Measurements from ENCODE around the gene LRP11. TPM values are rescaled to one million over a fixed set of nuclear protein-coding genes. Genes with fewer than 3 reads are reported as not detected.
"Not testable (repeated sequence)": the region's sequence is repeated elsewhere in the genome, so short reads cannot be mapped to it uniquely, and the experiment has no call there.

The LRP11 gene, protein sequence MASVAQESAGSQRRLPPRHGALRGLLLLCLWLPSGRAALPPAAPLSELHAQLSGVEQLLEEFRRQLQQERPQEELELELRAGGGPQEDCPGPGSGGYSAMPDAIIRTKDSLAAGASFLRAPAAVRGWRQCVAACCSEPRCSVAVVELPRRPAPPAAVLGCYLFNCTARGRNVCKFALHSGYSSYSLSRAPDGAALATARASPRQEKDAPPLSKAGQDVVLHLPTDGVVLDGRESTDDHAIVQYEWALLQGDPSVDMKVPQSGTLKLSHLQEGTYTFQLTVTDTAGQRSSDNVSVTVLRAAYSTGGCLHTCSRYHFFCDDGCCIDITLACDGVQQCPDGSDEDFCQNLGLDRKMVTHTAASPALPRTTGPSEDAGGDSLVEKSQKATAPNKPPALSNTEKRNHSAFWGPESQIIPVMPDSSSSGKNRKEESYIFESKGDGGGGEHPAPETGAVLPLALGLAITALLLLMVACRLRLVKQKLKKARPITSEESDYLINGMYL
- 51.1 TPM for polyA plus RNA-seq (2013, experiment 1 of 2)
- 64.7 TPM for polyA plus RNA-seq (2013, experiment 2 of 2)

GRCh38 chr6:149863698-149864577 lies at the start of gene LRP11:
Gene LRP11, minus strand, starts transcription at chr6:149864359. Its CDS starts 339 bp downstream, at chr6:149864020.
- Histone ChIP-seq H3K36me3 (ENCODE audit: control insufficient read depth, insufficient read depth, low read length) (no peaks in the 10 kb centered on the region), H3K4me1 (ENCODE audit: control insufficient read depth, insufficient read depth, low read length, poor library complexity, severe bottlenecking) (peaks cover 16% of the 10 kb centered on the region), H3K4me3 (ENCODE audit: extremely low read depth, insufficient read depth, low read length, poor library complexity, severe bottlenecking) (peak within 1 kb of the TSS; percentile 63), H3K9me3 (ENCODE audit: control insufficient read depth, low read length) (no peaks in the 10 kb centered on the region), H3K27ac (ENCODE audit: low read depth, low read length, severe bottlenecking) (peak within 1 kb of the TSS; percentile 57)
- 0% methylated on average over 68 to 77 of the region's 110 CpGs for WGBS, 2 experiments (ENCODE audit: insufficient coverage in 2 of 2)

DNA sequence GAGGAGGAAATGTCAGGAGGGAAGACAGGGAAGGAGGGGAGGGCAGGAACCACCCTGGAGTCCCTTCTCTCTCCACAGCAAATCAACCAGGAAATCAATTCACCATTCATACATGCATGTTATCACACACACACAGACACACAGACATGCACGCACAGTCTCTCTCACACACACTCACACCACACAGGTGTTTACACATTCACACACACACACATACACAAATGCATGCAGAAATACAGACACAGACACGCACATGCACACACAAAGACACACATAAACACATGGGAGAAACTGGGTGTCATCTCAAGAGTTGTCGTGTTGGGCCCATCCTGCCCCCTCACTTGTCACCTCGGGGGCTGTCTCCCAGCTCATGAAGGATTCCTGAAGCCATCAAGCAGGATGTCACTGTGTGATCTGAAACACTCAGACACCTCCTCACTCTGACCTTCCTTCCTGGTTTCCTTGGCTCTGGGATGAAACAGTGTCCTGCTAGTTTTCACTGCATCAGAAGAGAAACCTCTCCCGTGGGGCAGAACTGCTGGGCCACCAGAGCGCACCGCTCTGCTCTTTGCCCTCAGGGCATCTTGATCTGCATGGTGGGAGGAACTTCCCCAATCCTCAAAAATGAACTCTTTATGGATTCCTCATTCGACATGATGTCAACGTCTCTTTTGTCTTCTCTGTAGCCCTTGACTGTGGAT lies 49.5 kb upstream of the LRP11 start:
- H3K36me3 ChIP-seq (ENCODE audit: control insufficient read depth, insufficient read depth, low read length), result no peaks in the 10 kb centered on the region
- H3K9me3 ChIP-seq (ENCODE audit: control insufficient read depth, low read length), result peaks cover 4% of the 10 kb centered on the region
- no peak overlapping the region for H3K4me3 ChIP-seq (ENCODE audit: extremely low read depth, insufficient read depth, low read length, poor library complexity, severe bottlenecking)
- WGBS, 2 experiments (ENCODE audit: insufficient coverage in 2 of 2), result 66 to 70% methylated on average over 9 of the region's 9 CpGs
- no peaks in the 10 kb centered on the region for H3K4me1 ChIP-seq (ENCODE audit: control insufficient read depth, insufficient read depth, low read length, poor library complexity, severe bottlenecking)
- no peak overlapping the region for H3K27ac ChIP-seq (ENCODE audit: low read depth, low read length, severe bottlenecking)

DNA sequence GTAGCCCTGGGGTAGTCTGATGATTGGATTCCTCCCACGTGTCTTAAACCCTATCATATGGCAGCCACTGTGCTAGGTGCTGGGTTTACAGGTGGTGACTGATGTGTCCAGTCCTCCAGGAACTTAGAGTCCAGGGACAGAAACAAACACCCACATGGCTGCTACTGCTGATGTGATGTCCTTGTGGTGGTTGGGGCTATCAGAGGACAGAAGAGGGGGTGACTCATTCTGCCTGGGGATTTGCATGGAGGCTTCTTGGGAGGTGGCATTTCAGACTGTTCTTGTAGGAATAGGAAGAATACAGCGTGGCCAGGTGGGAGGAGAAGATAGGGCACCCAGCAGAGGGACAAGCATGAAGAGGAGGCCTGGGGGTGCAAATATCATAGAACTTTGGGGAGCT lies 48.9 kb upstream of the LRP11 start:
- Histone ChIP-seq H3K4me1 (ENCODE audit: control insufficient read depth, insufficient read depth, low read length, poor library complexity, severe bottlenecking) (no peaks in the 10 kb centered on the region), H3K4me3 (ENCODE audit: extremely low read depth, insufficient read depth, low read length, poor library complexity, severe bottlenecking) (no peak overlapping the region), H3K9me3 (ENCODE audit: control insufficient read depth, low read length) (peaks cover 10% of the 10 kb centered on the region), H3K36me3 (ENCODE audit: control insufficient read depth, insufficient read depth, low read length) (no peaks in the 10 kb centered on the region), H3K27ac (ENCODE audit: low read depth, low read length, severe bottlenecking) (no peak overlapping the region)
- WGBS, 2 experiments (ENCODE audit: insufficient coverage in 2 of 2), result 50 to 69% methylated on average over 1 of the region's 2 CpGs

DNA sequence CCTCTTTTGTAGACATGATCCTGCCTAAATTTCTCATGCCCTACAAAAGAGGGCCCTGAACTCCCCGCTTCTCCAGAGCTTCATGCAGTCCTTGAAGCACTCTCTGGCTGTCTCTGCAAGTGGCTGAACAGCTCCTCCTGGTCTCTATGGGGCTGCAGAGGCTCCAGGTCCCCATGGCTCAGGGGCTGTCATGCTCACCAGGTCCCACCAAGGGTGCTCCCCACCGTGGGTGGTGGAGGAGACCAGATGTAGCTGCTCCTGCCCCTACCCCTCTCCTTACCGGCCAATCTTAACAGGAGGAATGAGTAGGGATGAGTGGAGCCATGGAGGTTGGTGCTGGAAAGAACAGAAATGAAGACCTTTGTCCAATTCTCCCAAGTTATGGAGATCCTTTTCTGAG lies 48.5 kb upstream of the LRP11 start:
- not testable (repeated sequence) for H3K36me3 ChIP-seq (ENCODE audit: control insufficient read depth, insufficient read depth, low read length); H3K27ac ChIP-seq (ENCODE audit: low read depth, low read length, severe bottlenecking); H3K4me3 ChIP-seq (ENCODE audit: extremely low read depth, insufficient read depth, low read length, poor library complexity, severe bottlenecking); H3K4me1 ChIP-seq (ENCODE audit: control insufficient read depth, insufficient read depth, low read length, poor library complexity, severe bottlenecking)
- WGBS, 2 experiments (ENCODE audit: insufficient coverage in 2 of 2), result 88% methylated on average over 1 of the region's 3 CpGs; no CpG with 5 or more reads in 1 of the 2 experiments
- H3K9me3 ChIP-seq (ENCODE audit: control insufficient read depth, low read length), result peaks cover 11% of the 10 kb centered on the region

DNA sequence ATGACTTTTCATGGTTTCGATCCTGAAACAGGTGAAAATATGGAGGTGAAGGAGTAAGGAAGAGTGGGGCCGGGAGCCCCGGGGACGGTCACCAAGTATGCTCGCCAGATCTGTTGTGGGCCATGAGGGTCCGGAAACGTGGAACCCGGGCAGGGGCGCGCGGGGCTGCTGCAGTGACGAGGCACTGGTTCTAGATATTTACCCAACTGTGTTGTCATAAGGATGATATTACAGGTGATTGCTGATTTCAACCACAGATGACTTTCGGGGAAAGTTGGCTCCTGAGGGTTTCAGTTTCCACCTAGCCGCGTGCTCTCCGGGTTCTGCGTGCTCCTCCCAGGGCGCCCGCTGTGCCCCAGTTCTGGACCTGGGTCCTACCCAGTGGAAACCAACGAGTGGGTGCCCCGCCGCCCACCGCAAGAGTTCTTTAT lies 46.6 kb upstream of the LRP11 start:
- 93 to 95% methylated on average over 20 to 22 of the region's 23 CpGs for WGBS, 2 experiments (ENCODE audit: insufficient coverage in 2 of 2)
- H3K9me3 ChIP-seq (ENCODE audit: control insufficient read depth, low read length), result peaks cover 11% of the 10 kb centered on the region
- H3K4me1 ChIP-seq (ENCODE audit: control insufficient read depth, insufficient read depth, low read length, poor library complexity, severe bottlenecking), result no peaks in the 10 kb centered on the region
- no peak overlapping the region for H3K4me3 ChIP-seq (ENCODE audit: extremely low read depth, insufficient read depth, low read length, poor library complexity, severe bottlenecking)
- no peaks in the 10 kb centered on the region for H3K36me3 ChIP-seq (ENCODE audit: control insufficient read depth, insufficient read depth, low read length)
- H3K27ac ChIP-seq (ENCODE audit: low read depth, low read length, severe bottlenecking), result no peak overlapping the region

GRCh38 chr6:149909701-149910470 lies 45.7 kb upstream of the LRP11 start:
- H3K4me1 ChIP-seq (ENCODE audit: control insufficient read depth, insufficient read depth, low read length, poor library complexity, severe bottlenecking), result no peaks in the 10 kb centered on the region
- no peak overlapping the region for H3K4me3 ChIP-seq (ENCODE audit: extremely low read depth, insufficient read depth, low read length, poor library complexity, severe bottlenecking)
- 79 to 81% methylated on average over 6 of the region's 9 CpGs for WGBS, 2 experiments (ENCODE audit: insufficient coverage in 2 of 2)
- no peaks in the 10 kb centered on the region for H3K36me3 ChIP-seq (ENCODE audit: control insufficient read depth, insufficient read depth, low read length)
- H3K9me3 ChIP-seq (ENCODE audit: control insufficient read depth, low read length), result peaks cover 11% of the 10 kb centered on the region
- no peak overlapping the region for H3K27ac ChIP-seq (ENCODE audit: low read depth, low read length, severe bottlenecking)

- H3K9me3 ChIP-seq (ENCODE audit: control insufficient read depth, low read length), result peaks cover 11% of the 10 kb centered on the region
- not testable (repeated sequence) for H3K4me3 ChIP-seq (ENCODE audit: extremely low read depth, insufficient read depth, low read length, poor library complexity, severe bottlenecking); H3K27ac ChIP-seq (ENCODE audit: low read depth, low read length, severe bottlenecking); H3K4me1 ChIP-seq (ENCODE audit: control insufficient read depth, insufficient read depth, low read length, poor library complexity, severe bottlenecking); H3K36me3 ChIP-seq (ENCODE audit: control insufficient read depth, insufficient read depth, low read length)
- 59 to 72% methylated on average over 3 of the region's 4 CpGs for WGBS, 2 experiments (ENCODE audit: insufficient coverage in 2 of 2)
Observed at GRCh38 chr6:149908480-149908879, 44.3 kb upstream of the LRP11 start.

DNA sequence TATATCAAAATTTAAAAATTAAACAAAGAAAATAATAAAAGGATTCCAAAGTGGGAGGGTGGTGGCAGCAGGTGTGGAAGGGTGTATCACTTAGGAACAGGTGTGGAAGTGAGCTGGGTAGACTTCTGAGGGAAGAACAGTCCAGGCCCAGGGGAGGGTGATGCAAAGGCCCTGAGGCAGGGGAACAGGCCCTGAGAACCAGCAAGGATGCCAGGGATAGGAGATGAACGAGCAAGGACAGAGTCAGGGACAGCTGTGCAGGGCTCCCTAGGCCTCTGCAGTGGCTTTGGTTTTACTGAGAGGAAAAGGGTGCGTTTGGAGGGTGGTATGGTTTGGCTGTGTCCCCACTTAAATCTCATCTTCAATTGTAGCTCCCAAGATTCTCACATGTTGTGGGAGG lies 43.2 kb upstream of the LRP11 start:
- H3K27ac ChIP-seq (ENCODE audit: low read depth, low read length, severe bottlenecking), result no peak overlapping the region
- H3K4me1 ChIP-seq (ENCODE audit: control insufficient read depth, insufficient read depth, low read length, poor library complexity, severe bottlenecking), result no peaks in the 10 kb centered on the region
- H3K4me3 ChIP-seq (ENCODE audit: extremely low read depth, insufficient read depth, low read length, poor library complexity, severe bottlenecking), result no peak overlapping the region
- 75 to 77% methylated on average over 1 to 2 of the region's 2 CpGs for WGBS, 2 experiments (ENCODE audit: insufficient coverage in 2 of 2)
- no peaks in the 10 kb centered on the region for H3K36me3 ChIP-seq (ENCODE audit: control insufficient read depth, insufficient read depth, low read length)
- peaks cover 11% of the 10 kb centered on the region for H3K9me3 ChIP-seq (ENCODE audit: control insufficient read depth, low read length)

DNA sequence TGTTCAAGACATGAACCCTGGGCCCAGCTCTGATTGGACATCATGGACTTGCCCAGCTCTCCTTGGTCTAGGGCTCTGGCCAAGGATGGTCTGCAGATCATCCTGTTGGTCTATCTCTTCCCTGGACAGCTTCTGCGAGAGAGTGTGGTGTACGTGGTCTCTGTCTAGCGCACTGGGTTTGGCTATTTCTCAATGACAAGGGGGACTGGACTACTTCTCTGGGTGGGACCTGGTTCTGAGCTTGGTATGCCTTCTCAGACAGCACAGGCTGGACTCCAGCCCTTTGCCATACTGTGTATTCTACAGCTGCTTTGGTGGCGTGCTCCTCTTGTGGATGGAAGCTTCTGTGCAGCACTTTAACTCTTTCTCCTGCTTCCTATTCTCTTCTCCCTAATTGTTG lies 42.2 kb upstream of the LRP11 start:
- 92 to 96% methylated on average over 3 to 4 of the region's 4 CpGs for WGBS, 2 experiments (ENCODE audit: insufficient coverage in 2 of 2)

More for the DNA sequence above, 42.2 kb upstream of the LRP11 start:
- Histone ChIP-seq H3K36me3 (ENCODE audit: control insufficient read depth, insufficient read depth, low read length) (no peaks in the 10 kb centered on the region), H3K4me1 (ENCODE audit: control insufficient read depth, insufficient read depth, low read length, poor library complexity, severe bottlenecking) (no peaks in the 10 kb centered on the region), H3K9me3 (ENCODE audit: control insufficient read depth, low read length) (peaks cover 11% of the 10 kb centered on the region), H3K27ac (ENCODE audit: low read depth, low read length, severe bottlenecking) (no peak overlapping the region), H3K4me3 (ENCODE audit: extremely low read depth, insufficient read depth, low read length, poor library complexity, severe bottlenecking) (no peak overlapping the region)
